ENCODE data around the gene SMYD3.

The SMYD3 gene

DNA sequence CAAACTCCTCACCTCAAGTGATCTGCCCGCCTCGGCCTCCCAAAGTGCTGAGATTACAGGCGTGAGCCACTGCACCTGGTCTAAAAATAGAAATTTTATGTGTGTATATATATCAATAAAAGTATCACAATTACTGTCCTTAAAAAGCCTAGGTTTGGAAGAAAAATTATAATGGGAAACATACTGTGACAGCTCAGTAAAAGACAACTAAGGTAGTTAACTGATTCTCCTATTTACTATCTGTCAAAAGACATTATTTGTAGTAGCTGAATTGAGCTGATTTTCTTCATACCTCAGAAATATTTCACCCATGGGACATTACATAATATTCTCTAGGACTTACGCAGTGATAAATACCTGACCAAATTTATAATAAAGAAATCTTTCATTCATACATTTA lies 122.5 kb downstream of the SMYD3 start:
- H3K4me3 ChIP-seq = no peak overlapping the region
- DNase-seq (ENCODE audit: low spot score) = no peak
- H3K27ac ChIP-seq = no peak overlapping the region
- no peak for TF ChIP-seq CTCF (IDR thresholded peaks at IDR 0.05)

- H3K4me3 ChIP-seq = no peak overlapping the region
- no peak for TF ChIP-seq CTCF (IDR thresholded peaks at IDR 0.05)
- H3K27ac ChIP-seq = no peak overlapping the region
- DNase-seq (ENCODE audit: low spot score) = no peak
These were observed 123.3 kb downstream of the SMYD3 start for GRCh38 chr1:246383791-246384190.

DNA sequence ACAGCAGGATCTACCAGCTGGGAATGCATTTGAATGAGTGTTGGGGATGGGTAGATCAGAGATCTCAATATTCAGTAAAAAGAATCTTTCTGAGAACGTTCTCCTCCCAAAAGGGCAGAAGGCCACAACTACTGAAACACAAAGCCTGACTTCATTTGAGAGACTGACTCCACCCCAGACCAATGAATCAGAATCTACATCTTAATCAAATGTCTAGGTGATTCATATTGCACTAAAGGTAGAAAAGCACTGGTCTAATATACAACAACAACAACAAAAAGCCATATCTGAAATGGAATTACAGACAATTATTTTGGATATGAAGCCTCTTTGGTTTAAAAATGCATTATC lies 123.9 kb downstream of the SMYD3 start:
- no peak overlapping the region for H3K4me3 ChIP-seq
- no peak for DNase-seq (ENCODE audit: low spot score)
- no peak overlapping the region for H3K27ac ChIP-seq

GRCh38 chr1:246382589-246383238 lies 124.4 kb downstream of the SMYD3 start:
- no peak for TF ChIP-seq CTCF (IDR thresholded peaks at IDR 0.05)
- no peak for DNase-seq (ENCODE audit: low spot score)
- Histone ChIP-seq H3K4me3 (no peak overlapping the region), H3K27ac (no peak overlapping the region)

More for the DNA sequence above, 123.9 kb downstream of the SMYD3 start:
- TF ChIP-seq CTCF (IDR thresholded peaks at IDR 0.05) = no peak

DNA sequence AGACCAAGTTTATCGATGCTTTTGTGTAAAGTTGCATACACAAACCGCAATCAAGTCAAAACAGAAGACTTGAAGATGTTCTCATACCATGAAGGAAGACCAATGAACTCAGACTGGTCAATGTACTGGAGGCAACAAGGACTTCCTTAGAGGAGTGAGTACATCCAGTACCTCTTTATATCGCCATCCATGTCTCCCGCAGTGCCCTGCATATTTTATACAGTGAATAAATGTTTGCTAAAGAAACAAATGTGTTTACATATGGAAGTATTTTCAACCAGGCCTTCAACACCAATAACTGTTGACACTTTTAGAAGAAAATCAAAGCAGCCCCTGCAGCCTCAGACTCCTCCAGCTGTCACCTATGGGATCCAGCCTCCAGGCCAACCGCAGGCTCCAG lies 125.6 kb downstream of the SMYD3 start:
- Histone ChIP-seq H3K27ac (no peak overlapping the region), H3K4me3 (no peak overlapping the region)
- DNase-seq (ENCODE audit: low spot score) = no peak
- no peak for TF ChIP-seq CTCF (IDR thresholded peaks at IDR 0.05)

DNA sequence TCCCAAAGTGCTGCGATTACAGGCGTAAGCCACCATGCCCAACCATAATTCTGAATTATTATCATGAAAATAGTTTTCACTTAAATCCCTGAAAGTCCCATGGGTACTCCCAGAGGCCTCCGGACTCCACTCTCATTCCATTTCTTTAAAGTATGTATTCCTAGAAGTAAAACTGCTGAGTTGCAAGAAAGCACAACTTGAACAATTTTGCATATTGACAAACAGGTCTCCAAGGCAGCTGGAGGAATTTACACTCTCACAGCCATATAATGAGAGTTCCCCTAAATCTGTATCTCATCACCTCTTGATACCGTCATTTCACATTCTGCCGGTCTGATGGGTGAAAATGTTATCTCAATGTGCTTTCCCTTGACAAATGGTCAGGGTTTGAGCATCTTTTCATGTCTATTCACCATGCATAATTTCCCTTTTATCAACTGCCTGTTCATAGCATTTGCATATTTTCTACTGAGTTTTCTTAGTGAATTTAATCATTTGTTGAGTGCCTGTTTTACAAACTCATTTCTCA lies 129.4 kb downstream of the SMYD3 start:
- no peak for DNase-seq (ENCODE audit: low spot score)
- no peak for TF ChIP-seq CTCF (IDR thresholded peaks at IDR 0.05)
- no peak overlapping the region for H3K27ac ChIP-seq
- H3K4me3 ChIP-seq = no peak overlapping the region

GRCh38 chr1:246373828-246374569 lies 133.1 kb downstream of the SMYD3 start:
- Histone ChIP-seq H3K4me3 (no peak overlapping the region), H3K27ac (no peak overlapping the region)
- TF ChIP-seq CTCF (IDR thresholded peaks at IDR 0.05) = no peak
- DNase-seq (ENCODE audit: low spot score) = no peak

Measured in coronary artery (tissue), 2 donors.